ENCODE results near the gene RABL2A.
A peak's percentile ranks its signal among the peaks of the same experiment; 100 is the strongest.
"Not testable (repeated sequence)": the region's sequence is repeated elsewhere in the genome, so short reads cannot be mapped to it uniquely, and the experiment has no call there.

RABL2A gene

DNA sequence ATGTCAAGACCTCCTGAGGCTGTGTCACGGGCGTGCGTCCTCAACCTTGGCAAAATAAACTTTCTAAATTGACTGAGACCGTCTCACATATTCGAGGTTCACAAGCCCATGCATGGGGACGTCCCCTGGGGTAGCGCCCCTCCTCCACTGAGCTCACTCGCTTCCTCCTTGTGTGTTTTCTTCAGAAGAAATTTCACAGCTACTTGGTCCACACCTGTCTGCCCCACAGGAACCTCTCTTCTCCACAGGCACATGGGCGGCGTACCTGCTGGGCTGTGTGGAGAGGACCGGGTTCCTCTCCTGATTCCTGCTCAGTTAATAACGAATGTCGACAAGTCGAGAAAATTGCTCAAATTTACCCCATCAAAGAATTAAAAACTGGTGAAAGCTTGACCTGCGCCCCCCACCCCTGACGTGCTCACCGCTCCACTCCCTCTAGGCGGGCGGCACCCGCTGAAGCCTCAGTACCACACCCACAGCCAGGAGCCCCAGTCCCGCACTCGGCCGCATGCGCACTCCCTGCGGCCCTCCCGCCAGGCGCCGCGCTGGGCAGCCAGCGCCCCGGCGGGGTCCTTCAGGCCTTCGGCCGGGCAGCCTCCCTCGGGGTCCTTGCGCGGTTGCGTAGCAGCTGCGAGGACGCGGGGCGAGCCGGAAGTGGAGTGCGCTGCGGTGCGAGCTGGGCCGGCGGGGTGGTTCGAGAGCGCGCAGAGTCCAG lies at the start of gene RABL2A:
TSS of gene RABL2A (plus strand) at position 651 of the 715 bp plus-strand sequence. CDS start 1,341 bp downstream, outside the sequence.
- peak; percentile 89 for DNase-seq (ENCODE audit: low spot score)

DNA sequence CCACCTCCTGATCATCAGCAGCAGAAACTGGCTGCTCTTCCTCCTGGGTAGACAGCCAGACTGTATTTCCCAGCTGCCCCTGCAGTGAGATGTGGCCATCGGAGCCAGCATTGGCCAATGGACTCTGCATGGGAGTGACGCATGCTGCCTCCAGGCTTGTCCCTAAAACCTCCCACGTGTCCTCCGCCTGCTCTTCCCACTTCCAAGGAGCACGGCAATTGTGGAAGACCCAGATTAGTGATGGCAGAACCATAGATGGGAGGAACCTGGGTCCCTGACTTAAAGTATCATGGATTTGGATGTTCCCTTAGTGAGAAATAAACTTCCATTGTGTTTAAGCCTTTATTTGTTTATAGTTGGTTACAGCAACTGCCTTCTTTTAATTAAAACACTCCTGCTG lies 48.6 kb upstream of the RABL2A start:
- not testable (repeated sequence) for DNase-seq (ENCODE audit: low spot score)

DNA sequence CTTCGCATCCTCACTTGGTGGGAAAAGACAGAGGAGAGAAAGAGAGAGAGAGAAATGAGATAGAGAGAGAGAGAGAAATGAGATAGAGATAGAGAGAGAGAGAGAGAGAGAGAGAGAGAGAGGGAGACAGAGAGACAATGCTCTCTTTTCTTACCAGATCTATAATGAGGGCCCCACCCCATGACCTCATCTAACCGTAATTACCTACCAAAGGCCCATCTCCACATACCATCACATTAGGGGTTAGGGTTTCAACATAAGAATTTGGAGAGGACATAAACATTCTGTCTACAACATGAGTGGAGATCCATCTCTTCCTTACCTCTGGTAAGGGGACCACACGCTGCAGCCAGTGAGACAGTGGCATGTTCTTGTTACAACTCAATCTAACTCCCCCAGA lies 44.6 kb upstream of the RABL2A start:
- DNase-seq (ENCODE audit: low spot score) = not testable (repeated sequence)

DNA sequence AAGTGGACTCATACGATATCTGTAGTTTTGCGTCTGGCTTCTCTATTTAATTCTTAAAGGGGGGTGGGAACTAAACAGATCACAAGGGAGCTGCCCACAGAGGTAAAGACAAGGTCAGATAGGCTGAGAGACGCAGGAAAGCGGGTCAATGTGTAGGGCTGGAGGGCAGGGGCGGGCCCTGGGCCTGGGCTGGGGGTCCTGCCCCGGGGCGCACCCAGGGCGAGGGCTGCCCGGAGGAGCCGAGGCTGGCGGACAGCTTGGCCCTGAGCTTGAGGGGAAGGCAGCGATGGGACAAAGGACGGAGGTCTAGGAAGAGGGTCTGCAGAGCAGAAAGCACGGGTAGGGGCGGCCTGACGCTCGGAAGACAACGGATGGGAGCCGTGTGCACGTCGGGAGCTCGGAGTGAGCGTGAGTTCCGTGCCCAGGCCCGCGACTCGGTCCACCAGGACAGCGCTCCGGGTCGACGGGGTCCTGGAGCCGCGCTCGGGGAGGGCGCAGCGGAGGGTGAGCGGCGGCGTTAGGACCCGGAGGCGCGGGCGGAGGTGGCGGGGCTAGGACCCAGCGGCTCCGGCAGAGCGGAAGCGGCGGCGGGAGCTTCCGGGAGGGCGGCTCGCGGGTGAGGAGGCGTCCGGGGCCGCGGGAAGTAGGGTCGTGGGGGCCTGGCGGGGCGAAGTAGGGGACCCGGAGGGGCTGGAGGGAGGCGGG lies 43.4 kb upstream of the RABL2A start:
- DNase-seq (ENCODE audit: low spot score) = peak; percentile 92

DNA sequence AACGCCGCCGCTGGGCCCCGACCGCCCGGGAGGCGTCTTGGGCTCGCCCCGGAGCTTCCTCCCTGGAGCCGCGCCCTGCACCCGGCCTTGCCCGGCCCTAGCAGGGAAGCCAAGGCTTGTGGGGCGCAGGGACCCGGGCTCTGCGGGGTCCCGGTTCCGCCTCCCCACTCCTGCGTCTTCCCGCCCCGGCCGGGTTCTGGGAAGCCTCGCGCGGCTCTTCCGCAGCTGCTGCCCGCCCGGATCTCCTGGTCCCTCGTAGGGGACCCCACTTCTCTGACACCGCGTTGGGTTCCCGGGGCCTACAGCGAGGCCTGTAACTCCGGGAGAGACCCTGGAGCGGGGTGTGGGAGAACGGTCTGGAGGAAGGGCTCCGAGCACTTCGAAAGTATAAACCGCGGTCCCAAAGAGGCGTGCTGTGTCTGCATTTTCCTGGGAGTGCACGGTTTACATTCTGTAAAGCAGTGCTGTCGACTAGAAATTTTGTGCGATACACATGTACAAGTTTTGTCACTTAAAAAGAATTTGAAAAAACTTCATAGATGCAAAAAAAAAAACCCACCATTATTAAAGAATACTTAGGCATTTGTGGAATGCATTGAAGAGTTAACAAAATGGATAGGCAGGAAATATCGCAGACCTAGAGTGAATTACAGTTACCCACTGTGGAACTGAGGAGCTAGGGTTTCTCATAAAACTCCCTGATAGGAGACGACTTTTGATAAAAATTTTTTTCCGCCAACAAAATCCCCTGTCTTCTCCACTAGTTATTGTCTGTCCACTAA lies 42.6 kb upstream of the RABL2A start:
- not testable (repeated sequence) for DNase-seq (ENCODE audit: low spot score)

DNA sequence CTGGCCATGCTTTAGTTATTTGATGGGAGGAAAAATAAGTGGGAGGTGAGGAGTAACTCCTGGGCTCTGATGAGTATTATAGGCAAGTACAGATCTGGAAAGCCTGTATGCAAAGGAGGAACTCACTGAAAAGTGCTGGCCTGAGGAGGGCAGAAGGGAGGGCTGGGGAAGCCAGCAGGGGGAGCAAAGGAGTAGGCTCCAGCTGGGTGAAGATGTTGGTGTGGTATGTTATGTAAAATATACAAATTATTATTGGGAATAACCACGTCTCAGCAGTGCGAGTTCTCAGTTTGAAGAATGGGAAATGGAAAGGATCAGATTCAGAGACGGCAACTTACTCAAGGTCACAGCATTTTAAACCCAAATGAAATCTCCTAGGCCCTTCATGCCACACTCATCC lies 39.9 kb upstream of the RABL2A start:
- peak; percentile 65 for DNase-seq (ENCODE audit: low spot score)

DNA sequence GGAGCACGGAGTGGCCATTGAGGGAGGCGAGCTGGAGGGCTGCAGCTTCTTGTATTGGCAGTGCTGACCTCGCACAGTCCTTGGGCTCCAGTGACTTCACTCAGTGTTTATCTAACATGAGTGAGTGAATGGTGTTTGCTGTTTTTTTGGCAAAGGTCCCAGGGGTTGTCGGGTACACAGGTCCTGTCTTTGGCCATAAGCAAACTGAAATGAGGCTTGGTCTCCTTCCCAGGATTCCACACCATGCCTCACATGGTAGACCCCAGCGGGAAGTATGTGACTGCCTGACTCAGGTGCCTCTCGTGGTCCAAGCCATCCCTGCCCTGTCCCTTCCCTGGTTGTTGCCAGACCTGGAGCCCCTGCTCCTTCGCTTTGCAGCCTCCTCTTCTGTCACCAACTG lies 37.5 kb upstream of the RABL2A start:
- not testable (repeated sequence) for DNase-seq (ENCODE audit: low spot score)

DNA sequence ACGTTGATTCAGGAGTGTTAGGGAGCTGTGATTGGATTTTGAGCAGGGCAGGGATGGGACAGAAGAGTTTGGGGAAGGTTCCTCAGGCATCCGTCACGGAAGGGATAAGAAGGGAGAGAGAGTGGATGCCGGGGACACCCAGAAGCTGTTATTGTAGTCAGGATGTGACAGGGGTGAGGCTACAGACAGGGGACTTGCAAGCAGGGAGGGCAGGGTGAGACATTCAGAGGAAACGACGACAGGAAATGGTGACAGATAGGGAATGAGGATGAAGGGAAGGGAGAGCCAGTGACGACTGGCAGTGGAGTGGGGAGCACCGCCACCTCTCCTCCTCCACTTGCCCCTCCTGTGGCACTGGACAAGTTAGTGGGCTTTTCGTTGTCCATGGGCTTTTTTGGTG lies 35.1 kb upstream of the RABL2A start:
- DNase-seq (ENCODE audit: low spot score) = not testable (repeated sequence)

DNA sequence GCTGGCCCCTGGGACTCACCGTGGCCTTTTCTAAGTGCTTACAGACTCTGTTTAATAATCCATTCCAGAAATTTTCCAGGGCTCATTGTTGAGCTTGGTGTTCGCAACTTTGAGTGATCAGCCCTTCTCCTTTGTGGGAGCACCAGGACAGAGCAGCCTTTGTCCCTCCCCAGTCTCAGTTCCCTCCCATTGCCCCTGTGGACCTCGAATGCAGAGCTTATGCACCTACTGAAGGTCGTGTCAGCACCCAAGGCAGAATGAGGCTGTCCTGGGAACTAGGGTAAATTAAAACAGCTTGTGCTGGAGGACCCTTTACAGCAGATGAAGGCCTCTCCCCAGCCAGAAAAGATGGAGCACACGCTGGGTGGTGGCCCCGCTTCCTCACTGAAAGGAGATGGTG lies 33.8 kb upstream of the RABL2A start:
- DNase-seq (ENCODE audit: low spot score) = not testable (repeated sequence)

DNA sequence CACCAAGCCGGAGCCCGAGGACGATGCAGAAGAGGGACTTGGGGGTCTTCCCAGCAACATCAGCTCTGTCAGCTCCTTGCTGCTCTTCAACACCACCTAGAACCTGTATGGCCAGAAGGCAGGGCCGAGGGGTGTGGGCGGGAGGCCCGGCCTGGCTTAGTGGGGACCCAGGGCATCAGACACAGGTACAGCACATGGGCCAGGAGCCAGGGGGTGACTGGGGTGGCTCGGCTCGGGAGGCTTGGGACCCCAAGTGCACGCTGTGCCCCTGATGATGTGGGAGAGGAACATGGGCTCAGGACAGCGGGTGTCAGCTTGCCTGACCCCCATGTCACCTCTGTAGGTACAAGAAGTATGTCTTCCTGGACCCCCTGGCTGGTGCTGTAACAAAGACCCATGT lies 31.3 kb upstream of the RABL2A start:
- not testable (repeated sequence) for DNase-seq (ENCODE audit: low spot score)

DNA sequence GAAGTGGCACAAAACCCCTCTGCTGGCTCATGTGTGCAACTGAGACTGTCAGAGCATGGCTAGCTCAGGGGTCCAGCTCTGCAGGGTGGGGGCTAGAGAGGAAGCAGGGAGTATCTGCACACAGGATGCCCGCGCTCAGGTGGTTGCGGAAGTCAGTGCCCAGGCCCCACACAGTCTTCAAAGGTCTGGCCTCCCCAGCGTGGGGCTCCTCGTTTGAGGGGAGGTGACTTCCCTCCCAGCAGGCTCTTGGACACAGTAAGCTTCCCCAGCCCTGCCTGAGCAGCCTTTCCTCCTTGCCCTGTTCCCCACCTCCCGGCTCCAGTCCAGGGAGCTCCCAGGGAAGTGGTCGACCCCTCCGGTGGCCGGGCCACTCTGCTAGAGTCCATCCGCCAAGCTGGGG lies 29.9 kb upstream of the RABL2A start:
- DNase-seq (ENCODE audit: low spot score) = not testable (repeated sequence)

DNA sequence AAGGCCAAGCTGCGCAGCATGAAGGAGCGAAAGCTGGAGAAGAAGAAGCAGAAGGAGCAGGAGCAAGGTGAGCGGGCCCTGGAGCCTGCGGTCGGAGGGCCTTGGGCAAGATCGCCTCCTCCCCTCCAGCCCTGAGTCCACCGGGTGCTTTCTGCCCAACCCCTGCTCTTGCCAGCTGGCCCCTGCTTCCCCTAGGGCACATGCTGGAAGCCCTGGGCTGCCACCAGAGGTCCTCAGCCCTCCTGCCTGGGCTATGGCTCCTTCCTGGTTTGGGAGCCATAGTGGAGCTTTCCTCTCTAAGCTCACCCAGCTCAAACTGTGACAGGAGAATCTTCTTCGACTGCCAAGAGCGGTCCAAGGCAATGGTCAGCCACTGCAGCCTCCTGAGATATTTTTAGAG lies 29.5 kb upstream of the RABL2A start:
- not testable (repeated sequence) for DNase-seq (ENCODE audit: low spot score)

DNA sequence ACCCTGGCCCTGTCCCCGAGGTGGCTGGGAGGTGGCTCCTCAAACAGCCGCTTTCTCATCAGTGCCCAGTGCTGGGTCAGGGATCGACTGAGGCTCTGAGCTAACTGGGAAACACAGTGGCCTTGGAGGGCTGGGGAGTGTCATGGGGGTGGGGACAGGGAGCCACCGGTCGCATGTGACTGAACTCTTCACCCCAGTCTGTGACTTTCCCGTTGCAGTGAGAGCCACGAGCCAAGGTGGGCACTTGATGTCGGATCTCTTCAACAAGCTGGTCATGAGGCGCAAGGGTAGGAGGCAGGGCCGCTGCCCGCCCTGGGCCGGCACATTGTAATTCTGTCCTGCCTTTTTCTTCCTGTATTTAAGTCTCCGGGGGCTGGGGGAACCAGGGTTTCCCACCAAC lies 28.9 kb upstream of the RABL2A start:
- DNase-seq (ENCODE audit: low spot score) = not testable (repeated sequence)

DNA sequence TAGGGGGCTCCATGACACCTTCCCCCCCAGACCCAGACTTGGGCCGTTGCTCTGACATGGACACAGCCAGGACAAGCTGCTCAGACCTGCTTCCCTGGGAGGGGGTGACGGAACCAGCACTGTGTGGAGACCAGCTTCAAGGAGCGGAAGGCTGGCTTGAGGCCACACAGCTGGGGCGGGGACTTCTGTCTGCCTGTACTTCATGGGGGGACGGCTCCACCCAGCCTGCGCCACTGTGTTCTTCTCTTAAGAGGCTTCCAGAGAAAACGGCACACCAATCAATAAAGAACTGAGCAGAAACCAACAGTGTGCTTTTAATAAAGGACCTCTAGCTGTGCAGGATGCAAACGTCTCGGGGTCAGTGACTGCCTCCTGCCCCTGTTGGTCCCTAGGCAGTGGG lies 28.3 kb upstream of the RABL2A start:
- not testable (repeated sequence) for DNase-seq (ENCODE audit: low spot score)

DNA sequence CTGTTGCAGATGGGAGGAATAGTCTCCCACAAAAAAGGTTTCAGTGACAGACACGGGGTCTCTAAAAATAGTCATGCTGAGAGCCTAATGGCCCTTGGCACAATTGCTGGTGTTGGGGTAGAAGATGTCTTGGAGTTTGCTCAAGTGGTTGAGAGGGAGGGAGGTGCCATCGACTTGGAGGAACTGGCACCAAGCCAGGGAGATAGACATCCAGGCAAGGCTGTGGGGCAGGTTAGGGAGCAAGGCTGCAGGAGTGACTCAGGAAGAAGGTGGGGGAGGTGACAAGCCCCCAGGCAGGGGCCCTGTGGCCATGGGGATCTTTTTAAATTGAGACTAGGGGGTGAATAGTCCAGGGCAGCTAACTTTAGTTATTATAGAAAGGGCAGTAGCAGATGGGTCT lies 27.9 kb upstream of the RABL2A start:
- not testable (repeated sequence) for DNase-seq (ENCODE audit: low spot score)

DNA sequence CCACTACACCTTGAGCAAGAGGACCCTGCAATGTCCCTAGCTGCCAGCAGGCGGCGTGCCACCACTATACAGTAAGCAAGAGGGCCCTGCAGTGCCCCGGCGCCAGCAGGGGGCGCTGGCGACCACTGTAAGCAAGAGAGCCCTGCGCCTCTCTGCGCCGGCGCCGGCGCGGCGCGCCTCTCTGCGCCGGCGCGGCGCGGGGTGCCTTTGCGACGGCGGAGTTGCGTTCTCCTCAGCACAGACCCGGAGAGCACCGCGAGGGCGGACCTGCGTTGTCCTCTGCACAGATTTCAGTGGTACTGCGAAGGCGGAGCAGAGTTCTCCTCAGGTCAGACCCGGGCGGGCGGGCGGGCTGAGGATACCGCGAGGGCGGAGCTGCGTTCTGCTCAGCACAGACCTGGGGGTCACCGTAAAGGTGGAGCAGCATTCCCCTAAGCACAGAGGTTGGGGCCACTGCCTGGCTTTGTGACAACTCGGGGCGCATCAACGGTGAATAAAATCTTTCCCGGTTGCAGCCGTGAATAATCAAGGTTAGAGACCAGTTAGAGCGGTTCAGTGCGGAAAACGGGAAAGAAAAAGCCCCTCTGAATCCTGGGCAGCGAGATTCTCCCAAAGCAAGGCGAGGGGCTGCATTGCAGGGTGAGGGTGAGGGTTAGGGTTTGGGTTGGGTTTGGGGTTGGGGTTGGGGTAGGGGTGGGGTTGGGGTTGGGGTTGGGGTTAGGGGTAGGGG lies 24.9 kb upstream of the RABL2A start:
- DNase-seq (ENCODE audit: low spot score) = not testable (repeated sequence)

DNA sequence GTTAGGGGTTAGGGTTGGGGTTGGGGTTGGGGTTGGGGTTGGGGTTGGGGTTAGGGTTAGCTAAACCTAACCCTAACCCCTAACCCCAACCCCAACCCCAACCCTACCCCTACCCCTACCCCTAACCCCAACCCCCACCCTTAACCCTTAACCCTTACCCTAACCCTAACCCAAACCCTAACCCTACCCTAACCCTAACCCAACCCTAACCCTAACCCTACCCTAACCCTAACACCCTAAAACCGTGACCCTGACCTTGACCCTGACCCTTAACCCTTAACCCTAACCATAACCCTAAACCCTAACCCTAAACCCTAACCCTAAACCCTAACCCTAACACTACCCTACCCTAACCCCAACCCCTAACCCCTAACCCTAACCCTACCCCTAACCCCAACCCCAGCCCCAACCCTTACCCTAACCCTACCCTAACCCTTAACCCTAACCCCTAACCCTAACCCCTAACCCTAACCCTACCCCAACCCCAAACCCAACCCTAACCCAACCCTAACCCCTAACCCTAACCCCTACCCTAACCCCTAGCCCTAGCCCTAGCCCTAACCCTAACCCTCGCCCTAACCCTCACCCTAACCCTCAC lies 24.1 kb upstream of the RABL2A start:
- no peak for DNase-seq (ENCODE audit: low spot score)

DNA sequence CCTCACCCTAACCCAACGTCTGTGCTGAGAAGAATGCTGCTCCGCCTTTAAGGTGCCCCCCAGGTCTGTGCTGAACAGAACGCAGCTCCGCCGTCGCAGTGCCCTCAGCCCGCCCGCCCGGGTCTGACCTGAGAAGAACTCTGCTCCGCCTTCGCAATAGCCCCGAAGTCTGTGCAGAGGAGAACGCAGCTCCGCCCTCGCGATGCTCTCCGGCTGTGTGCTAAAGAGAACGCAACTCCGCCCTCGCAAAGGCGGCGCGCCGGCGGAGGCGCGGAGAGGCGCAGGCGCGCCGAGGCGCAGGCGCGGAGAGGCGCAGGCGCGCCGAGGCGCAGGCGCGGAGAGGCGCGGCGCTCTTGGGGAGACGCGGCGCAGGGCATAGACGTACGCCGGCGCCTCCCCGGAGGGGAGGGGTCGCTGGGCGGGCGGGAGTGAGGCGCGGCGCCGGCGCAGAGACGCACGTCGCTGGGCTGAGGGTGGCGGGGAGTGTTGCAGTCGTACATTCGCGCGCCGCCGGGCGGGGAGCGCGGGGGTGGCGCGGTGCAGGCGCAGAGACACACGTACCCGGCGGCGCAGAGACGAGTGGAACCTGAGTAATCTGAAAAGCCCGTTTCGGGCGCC lies 23.5 kb upstream of the RABL2A start:
- DNase-seq (ENCODE audit: low spot score) = peak; percentile 92

DNA sequence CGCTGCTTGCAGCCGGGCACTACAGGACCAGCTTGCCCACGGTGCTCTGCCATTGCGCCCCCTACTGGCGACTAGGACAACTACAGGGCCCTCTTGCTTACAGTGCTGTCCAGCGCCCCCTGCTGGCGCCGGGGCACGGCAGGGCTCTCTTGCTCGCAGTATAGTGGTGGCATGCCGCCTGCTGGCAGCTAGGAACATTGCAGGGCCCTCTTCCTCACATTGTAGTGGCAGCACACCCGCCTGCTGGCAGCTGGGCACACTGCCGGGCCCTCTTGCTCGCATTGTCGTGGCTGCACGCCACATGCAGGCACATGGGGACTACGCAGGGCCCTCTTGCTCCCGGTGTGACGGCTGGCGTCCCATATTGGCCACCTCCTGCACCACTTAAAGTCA lies 23.0 kb upstream of the RABL2A start:
- DNase-seq (ENCODE audit: low spot score) = peak; percentile 93

DNA sequence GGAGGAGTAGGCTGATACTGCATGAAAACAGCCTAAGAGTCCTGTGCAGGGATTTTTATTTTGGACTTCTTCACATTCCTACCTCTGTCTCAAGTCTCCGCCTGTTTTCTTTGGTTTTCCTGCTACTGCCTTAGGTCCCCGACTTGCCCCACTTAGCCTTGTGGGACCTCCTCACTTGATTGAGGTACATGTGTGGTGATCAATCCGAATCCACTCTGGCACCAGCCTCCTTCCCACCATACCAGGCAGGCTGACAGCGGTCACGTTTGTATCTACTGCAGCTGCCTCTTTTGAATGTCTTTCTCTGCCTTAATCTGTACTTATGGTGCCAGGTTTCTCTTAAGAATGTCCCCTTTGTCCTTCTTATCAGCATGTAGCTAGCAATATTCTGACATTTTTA lies 22.4 kb upstream of the RABL2A start:
- DNase-seq (ENCODE audit: low spot score) = not testable (repeated sequence)

DNA sequence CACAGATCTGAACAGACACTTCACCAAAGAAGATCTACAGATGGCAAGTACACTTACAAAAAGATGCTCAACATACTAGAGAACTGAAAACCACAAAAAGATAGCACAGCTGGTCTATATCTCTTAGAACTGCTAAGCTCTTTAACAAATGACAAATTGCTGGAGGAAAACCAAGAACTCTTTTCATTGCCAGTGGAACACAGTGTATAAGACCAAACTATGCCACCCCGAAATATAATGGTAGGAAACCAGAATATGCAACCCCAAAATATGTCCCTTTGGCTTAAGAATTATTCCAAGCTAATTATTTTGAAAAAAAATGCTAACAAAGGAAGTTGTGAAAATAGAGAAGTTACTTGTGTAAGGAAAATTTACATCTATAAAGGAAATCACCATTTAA lies 21.0 kb upstream of the RABL2A start:
- DNase-seq (ENCODE audit: low spot score) = not testable (repeated sequence)
